ENCODE measurements around the gene RNF41. TPM values are rescaled to one million over a fixed set of nuclear protein-coding genes. Genes with fewer than 3 reads are reported as not detected.
"Not testable (repeated sequence)": the region's sequence is repeated elsewhere in the genome, so short reads cannot be mapped to it uniquely, and the experiment has no call there.

Gene RNF41
- total RNA-seq, 4 donors from 2014 or later: 39.0 to 51.3 (median 42.7) TPM

GRCh38 chr12:56158926-56159461 lies 62.7 kb downstream of the RNF41 start:
- Histone ChIP-seq H3K36me3 (peaks cover 0 to 32% (median 11%) of the 10 kb centered on the region in 4 donors), H3K4me1 (peaks cover 7 to 42% (median 38%) of the 10 kb centered on the region in 4 donors), H3K4me3 (peak overlapping the region; percentile 77 to 94 (median 84)), H3K27ac (peak overlapping the region; percentile 94 to 100 (median 98)), H3K27me3 (no peaks in the 10 kb centered on the region), H3K9me3 (no peaks in the 10 kb centered on the region)
- intact Hi-C loops (cut with DNase I; ENCODE audit: low total_unique reads): loop anchor here (2.0 kb wide), 1 partner anchor 32 kb away; no protein-coding TSS in a partner anchor
- DNase-seq: peak; percentile 89
- in situ Hi-C loops (cut with MboI; ENCODE audit: low pct_ligation_motif_present in 1 of 4, low pct_unique_long_range_greater_than_20kb in 1 of 4, low sequenced_read_pairs in 3 of 4): no loop called here
- TF ChIP-seq POLR2A (IDR thresholded peaks at IDR 0.05) (peak; percentile 84), EP300 (IDR thresholded peaks at IDR 0.05; ENCODE audit: low read depth) (no peak), CTCF (IDR thresholded peaks at IDR 0.05) (no peak), POLR2AphosphoS5 (IDR thresholded peaks at IDR 0.05) (peak; percentile 90 to 93 (median 93))
- 0% methylated on average over 1 to 6 of the region's 6 CpGs for WGBS, 2 donors (ENCODE audit: low coverage in 1 of 2)

GRCh38 chr12:56158029-56158925 lies 63.4 kb downstream of the RNF41 start, which contains the start of gene MYL6:
Gene MYL6 (plus strand): TSS chr12:56158359. CDS start chr12:56158402, 43 bp downstream.
- DNase-seq: peak; percentile 97
- intact Hi-C loops (cut with DNase I; ENCODE audit: low total_unique reads): loop anchor here (2.0 kb wide), 1 partner anchor 31 kb away; no protein-coding TSS in a partner anchor
- Histone ChIP-seq H3K36me3 (peaks cover 0 to 32% (median 11%) of the 10 kb centered on the region in 4 donors), H3K27me3 (no peaks in the 10 kb centered on the region), H3K4me3 (peak within 1 kb of the TSS; percentile 77 to 94 (median 84)), H3K27ac (peak within 1 kb of the TSS; percentile 94 to 100 (median 98)), H3K9me3 (no peaks in the 10 kb centered on the region), H3K4me1 (peaks cover 9 to 47% (median 38%) of the 10 kb centered on the region in 4 donors)
- in situ Hi-C loops (cut with MboI; ENCODE audit: low pct_ligation_motif_present in 1 of 4, low pct_unique_long_range_greater_than_20kb in 1 of 4, low sequenced_read_pairs in 3 of 4): no loop called here
- TF ChIP-seq EP300 (IDR thresholded peaks at IDR 0.05; ENCODE audit: low read depth): no peak
- no peak for TF ChIP-seq CTCF (IDR thresholded peaks at IDR 0.05)
- peak; percentile 100 for TF ChIP-seq POLR2A (IDR thresholded peaks at IDR 0.05)
- peak; percentile 100 for TF ChIP-seq POLR2AphosphoS5 (IDR thresholded peaks at IDR 0.05)
- 0 to 2% methylated on average over 1 to 25 of the region's 30 CpGs for WGBS, 2 donors (ENCODE audit: low coverage in 1 of 2)

- Histone ChIP-seq H3K4me1 (peaks cover 15 to 50% (median 43%) of the 10 kb centered on the region in 4 donors), H3K4me3 (peak overlapping the region; percentile 19 to 94 (median 80)), H3K27me3 (no peaks in the 10 kb centered on the region), H3K36me3 (peaks cover 0 to 28% (median 10%) of the 10 kb centered on the region in 4 donors), H3K9me3 (no peaks in the 10 kb centered on the region), H3K27ac (peak overlapping the region; percentile 94 to 100 (median 98))
- 0 to 2% methylated on average over 9 to 45 of the region's 45 CpGs for whole genome bisulfite sequencing, 2 donors (ENCODE audit: low coverage in 1 of 2)
- in situ Hi-C loops (cut with MboI; ENCODE audit: low pct_ligation_motif_present in 1 of 4, low pct_unique_long_range_greater_than_20kb in 1 of 4, low sequenced_read_pairs in 3 of 4) (no loop called here), intact Hi-C loops (cut with DNase I; ENCODE audit: low total_unique reads) (loop anchor here (2.0 kb wide), 1 partner anchor 31 kb away; no protein-coding TSS in a partner anchor)
- peak; percentile 81 for DNase-seq
- TF ChIP-seq CTCF (IDR thresholded peaks at IDR 0.05) (peak; percentile 57 to 88 (median 62)), EP300 (IDR thresholded peaks at IDR 0.05; ENCODE audit: low read depth) (no peak), POLR2A (IDR thresholded peaks at IDR 0.05) (peak; percentile 3), POLR2AphosphoS5 (IDR thresholded peaks at IDR 0.05) (peak; percentile 59 to 80 (median 63))
Observed at GRCh38 chr12:56157201-56158028, 64.3 kb downstream of the RNF41 start.

- WGBS, 2 donors (ENCODE audit: low coverage in 1 of 2): 88 to 96% methylated on average over 5 to 21 of the region's 21 CpGs
- intact Hi-C loops (cut with DNase I; ENCODE audit: low total_unique reads); H3K9me3 ChIP-seq; DNase-seq; in situ Hi-C loops (cut with MboI; ENCODE audit: low pct_ligation_motif_present in 1 of 4, low pct_unique_long_range_greater_than_20kb in 1 of 4, low sequenced_read_pairs in 3 of 4); H3K27me3 ChIP-seq: not testable (repeated sequence)
- Histone ChIP-seq H3K4me3 (peak overlapping the region in 3 of 4 donors; percentile 77 to 94 (median 82)), H3K27ac (peak overlapping the region; percentile 94 to 100 (median 98)), H3K36me3 (peaks cover 0 to 20% (median 9%) of the 10 kb centered on the region in 4 donors), H3K4me1 (peaks cover 17 to 51% (median 43%) of the 10 kb centered on the region in 4 donors)
Observed at GRCh38 chr12:56156464-56157200, 65.1 kb downstream of the RNF41 start.
